ENCODE data around the gene SRXN1.

Gene SRXN1

DNA sequence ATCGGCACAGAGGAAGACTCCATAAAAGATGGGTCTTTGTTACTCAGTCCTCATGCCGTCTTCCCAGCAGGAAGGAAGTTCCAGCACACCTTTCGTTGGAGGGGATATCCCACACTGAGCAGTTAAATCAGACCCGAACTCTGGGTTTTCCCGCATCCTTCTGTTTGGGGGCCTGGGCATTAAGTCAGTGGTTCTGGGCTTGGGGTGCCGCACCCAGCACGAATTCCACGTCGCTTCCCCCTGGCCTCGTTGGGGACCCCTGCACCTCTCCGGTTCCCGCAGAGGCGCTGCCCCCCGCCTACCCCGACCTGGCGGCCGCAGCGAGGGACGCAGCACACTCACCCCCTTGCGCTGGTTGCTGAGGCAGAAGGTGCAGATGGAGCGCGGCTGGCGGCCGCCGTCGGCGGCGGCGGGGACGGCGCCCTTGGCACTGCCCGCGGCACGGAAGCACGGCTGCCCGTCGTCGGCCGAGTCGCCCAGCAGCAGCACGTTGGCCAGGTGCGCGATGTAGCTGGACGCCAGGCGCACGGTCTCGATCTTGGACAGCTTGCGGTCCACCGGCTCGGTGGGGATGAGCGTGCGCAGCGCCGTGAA, 43.5 kb downstream of the SRXN1 start:
- peak overlapping the region; percentile 42 for H3K4me3 ChIP-seq (ENCODE audit: low read depth, low read length)

DNA sequence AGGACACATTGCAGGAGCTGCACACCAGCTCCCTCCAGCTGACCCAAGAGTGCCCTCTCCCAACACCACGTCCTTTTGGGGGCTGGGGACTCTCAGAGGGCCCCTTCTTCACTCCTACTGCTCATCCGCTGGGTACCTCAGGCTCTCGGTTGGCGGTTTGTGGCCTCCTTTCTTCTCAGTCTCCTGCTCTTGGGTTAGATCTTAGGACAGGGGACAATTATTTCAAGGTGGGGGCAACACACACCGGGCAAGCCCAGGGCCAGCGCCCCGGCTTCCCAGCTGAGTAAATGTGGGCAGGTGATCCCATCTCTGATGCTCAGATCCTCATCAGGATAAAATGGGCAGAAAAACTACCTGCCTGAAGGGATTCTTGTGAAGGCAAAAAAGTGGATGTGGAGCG, 44.0 kb downstream of the SRXN1 start:
- H3K4me3 ChIP-seq (ENCODE audit: low read depth, low read length): peak overlapping the region; percentile 42

DNA sequence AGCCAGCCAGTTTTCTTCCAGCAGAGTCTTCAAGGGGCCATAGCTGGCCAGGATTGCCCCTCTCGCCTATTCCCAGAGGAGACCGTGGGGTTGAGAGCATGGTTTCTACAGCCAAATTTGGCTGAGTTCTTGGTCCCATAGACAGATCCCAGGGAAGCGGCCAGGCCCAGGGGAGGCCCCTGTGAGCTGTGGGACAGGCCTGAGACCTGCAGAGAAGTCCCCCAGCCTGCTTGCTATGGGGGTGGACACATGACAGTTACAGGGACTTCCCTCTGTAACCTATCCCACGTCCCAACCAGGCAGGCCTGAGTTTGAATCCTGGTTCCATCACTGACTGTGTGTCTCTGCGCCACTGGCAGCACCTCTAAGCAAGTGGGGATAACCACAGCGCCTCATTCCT, 45.5 kb downstream of the SRXN1 start:
- no peak overlapping the region for H3K4me3 ChIP-seq (ENCODE audit: low read depth, low read length)

DNA sequence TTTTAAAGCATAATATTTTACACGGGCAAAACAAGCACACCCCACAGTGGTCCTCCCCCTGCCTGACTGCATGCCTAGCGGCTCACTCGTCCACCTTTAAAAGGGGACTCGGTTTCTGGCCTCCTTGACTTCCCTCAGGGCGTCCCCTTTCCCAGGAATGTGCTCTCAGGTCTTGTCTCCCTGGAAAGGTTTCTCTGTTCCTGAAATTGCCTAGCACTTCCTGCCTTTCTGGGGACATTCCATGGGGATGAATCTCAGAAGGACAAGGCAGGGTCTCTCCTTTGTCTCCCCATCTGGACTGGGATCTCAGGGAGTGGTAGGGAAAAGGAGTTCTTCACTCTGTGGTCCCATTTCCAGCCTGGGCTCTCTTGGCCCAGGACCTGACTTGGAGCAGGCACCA, 47.8 kb downstream of the SRXN1 start:
- H3K4me3 ChIP-seq (ENCODE audit: low read depth, low read length): no peak overlapping the region

DNA sequence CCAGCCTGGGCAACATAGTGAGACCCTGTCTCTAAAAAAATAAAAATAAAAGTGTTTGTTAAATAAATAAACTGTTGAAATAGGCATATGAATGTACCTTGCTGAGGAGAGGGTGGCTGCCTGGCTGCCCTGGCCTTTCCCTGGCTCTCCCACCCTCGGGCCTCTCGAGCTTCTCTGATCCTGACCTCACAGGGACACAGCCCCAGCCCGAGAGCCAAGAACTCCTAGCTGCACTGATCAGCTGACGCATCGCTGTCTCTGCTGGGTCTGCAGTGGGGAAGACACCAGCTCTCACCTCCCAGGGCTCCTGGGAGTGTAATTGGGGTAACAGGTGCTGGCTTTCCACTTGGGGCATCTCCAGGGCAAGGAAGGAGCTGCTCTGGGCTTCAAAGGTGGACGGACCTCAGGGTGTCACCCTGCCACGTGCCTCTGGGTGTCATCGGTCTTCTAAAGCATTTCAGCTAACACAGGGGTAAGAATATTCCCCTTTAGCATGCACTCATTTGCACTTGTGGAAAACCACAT, 49.8 kb downstream of the SRXN1 start:
- no peak overlapping the region for H3K4me3 ChIP-seq (ENCODE audit: low read depth, low read length)

DNA sequence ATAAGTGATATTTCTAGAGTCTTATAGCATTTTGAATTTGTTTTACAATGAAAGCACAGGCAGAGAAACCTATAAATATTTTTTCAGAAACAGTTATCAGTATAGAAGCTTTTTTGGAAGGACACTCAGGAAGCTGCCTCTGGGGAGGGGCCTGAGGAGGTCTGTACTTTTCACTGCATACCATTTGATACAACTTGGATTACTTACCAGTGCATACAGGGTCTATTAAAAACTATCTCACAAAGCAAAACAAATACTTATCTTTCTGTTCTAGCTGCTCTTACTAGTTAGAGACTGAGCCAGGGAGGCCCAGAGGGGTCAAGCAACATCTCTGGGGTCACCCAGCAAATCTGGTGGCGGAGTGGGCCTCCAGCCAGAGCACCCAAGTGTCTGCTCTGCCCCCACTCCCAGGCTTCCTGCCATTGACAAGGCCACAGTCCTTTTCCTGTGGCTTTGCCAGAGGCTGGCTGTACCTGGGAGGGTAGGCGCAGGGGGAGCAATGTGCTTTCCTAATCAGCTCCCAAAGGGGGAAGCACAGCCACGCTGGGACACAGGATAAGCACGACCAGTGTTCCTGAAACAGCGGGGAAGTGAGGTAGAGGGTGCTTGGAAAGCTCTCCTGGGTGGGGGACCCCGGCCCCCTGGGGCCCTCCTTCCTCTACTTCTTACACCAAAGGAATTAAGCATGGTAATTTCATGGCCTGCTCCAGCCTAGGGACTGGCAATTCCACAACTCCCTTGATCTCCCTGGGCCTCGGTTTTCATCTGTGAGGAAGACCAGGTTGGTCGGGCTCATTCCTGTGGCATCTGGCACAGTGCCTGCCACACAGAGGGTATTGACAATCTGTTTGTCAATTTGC, 50.7 kb downstream of the SRXN1 start:
- H3K4me3 ChIP-seq (ENCODE audit: low read depth, low read length): no peak overlapping the region

DNA sequence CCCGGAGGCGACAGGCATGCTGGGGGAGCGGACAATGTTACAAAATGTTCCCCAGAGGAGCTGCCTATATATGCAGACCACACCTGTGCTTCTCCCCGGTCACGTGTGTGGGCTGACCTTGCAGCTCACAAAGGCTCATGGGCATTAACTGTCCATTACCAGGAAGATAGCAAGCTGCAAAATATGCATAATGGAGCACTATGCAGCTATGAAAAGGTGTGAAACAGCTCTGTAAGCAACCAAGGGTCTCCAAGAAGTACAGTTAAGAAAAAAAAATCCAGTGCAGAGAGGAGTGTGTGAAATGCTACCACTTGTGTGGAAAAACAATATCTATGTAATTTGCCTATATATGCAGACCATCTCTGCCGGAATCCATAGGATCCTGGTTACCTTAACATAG, 52.3 kb downstream of the SRXN1 start:
- no peak overlapping the region for H3K4me3 ChIP-seq (ENCODE audit: low read depth, low read length)

DNA sequence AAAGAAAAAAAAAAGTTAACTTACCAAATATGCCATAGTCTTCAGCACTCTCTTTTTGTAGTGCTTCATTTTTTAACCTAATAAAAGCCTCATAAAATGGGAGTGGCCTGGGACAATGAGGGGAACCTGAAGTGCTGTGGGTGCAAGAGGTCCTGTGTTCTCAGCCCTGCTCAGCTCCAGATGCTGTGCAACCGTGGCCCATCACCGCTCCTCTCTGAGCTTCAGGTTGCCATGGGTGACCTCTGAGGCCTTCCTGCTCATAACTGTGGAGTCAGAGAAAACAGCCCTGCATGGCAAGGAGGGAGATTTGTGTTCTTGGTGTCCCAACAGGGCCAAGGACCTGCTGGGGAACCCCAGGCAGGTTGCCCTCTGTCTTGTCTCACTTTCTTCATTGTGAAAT, 52.9 kb downstream of the SRXN1 start:
- H3K4me3 ChIP-seq (ENCODE audit: low read depth, low read length): no peak overlapping the region

DNA sequence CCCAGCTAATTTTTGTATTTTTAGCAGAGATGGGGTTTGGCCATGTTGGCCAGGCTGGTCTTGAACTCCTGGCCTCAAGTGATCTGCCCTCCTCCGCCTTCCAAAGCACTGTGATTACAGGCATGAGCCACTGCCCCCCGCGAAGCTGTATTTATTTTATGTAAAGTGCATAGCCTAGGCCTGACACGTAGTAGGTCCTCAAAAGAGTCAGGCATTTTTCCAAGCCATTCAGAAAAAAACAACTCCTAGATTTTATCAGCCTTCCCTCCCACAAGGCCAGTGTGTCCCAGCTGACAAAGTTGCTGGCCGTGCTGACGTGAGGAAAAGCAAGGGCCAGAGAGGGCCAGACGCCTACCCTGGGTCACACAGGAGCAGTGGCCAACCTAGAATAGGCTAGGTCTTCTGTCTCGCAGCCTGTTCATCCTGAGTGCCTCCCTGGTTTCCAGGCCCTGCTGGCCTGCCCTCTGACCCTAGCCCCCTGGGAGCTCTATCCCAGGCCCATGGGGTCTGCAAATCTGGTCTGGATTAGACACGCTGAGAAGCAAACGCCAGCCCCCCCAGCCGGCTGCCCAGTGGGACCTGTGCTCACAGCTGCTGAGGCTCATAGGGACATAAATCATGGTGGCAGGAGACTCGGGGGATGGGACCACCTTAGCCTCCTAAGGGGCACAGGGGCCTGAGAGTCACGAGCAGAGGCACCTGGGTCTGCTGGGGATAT, 54.7 kb downstream of the SRXN1 start:
- no peak overlapping the region for H3K4me3 ChIP-seq (ENCODE audit: low read depth, low read length)

DNA sequence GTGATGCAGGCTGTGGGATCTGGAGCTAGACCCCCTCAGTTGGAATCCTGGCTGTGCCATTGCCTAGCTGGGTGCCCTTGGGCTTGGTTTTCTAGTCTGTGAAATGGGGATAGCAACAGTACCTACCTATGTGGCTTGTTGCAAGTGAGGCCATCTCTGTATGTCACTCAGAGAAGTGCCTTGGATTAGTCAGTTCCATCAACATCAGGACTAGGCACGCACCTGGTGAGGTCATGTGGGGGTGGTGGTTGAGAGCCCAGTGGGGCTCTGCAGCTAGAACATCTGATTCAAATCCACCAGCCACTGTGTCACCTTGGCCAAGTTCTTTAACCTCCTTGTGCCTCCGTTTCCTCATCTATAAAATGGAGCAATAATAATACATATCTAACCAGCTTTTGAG, 55.4 kb downstream of the SRXN1 start:
- H3K4me3 ChIP-seq (ENCODE audit: low read depth, low read length): no peak overlapping the region
